Kidney capillary endothelial cell (primary cell): ENCODE results near the gene PDE11A.
"Not testable (repeated sequence)": the region's sequence is repeated elsewhere in the genome, so short reads cannot be mapped to it uniquely, and the experiment has no call there.

Source experiments
- DNase-seq: peaks from one replicate; pipeline ENCODE4 v3.0.0-alpha.2; 2018; ENCODE audit warnings: low spot score

PDE11A gene

DNA sequence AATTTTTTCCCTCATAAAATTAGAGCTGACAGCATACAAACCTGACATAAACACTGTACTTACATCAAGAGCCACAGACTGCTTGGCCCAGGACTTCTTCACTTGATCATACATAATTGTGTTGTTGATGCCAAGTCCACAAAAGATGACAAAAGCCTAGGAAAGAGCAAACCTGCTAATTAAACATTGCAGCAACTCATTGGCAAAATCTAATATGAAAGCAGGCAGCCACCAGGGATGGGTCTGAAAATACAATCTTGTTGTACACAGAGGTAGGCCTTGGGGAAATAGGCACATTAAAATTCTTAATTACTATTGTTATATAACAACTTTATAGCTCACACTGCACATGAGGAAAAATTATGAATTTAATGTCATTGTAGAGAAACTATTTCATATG is 255.8 kb downstream of the PDE11A start:
- no peak for DNase-seq

- DNase-seq: no peak
Observed at GRCh38 chr2:177812713-177813396, 259.7 kb downstream of the PDE11A start.

GRCh38 chr2:177810906-177811305 is 261.7 kb downstream of the PDE11A start:
- DNase-seq: no peak

- DNase-seq: no peak
Observed at GRCh38 chr2:177808984-177809809, 263.4 kb downstream of the PDE11A start.

DNA sequence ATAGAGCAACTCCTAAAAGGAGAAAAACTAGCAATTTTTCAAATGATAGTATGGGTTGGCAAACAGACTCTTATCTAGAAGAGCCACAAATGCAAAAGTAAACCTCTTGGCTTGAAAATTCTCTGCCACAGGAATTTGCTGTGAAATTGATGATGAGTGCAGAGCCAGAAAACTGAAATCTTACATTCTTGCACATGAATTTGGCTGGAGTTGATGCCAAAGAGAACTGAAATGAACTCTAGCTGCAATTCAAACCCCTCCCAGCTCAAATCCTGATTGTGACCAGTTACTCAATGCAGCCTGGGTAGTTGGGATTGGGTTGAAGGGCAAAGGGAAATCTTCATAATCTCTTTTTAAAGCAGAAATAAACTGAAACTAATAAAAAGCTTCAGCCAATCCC is 266.6 kb downstream of the PDE11A start:
- no peak for DNase-seq

DNA sequence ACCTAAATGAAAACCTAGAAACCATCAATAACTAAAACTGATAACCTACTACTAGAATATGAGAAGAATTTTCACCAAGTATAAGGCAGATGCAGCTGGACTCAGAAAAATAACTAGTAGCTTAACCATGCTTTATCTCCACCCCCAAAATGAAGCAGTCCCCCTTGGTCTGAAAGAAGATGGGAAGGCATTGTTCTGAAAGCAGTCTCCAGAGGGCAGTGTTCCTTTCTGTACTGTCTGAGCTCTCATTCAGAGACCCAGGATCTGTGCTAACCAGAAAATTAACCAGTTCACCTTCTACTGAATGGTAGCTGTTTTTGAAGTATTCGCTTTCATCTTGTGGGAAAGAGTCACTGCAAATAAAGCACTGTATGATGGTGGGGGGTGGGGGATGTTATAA is 273.0 kb downstream of the PDE11A start:
- DNase-seq: no peak

GRCh38 chr2:177797808-177798207 is 274.8 kb downstream of the PDE11A start:
- DNase-seq: no peak

- no peak for DNase-seq
Observed at GRCh38 chr2:177796654-177797415, 275.7 kb downstream of the PDE11A start.

DNA sequence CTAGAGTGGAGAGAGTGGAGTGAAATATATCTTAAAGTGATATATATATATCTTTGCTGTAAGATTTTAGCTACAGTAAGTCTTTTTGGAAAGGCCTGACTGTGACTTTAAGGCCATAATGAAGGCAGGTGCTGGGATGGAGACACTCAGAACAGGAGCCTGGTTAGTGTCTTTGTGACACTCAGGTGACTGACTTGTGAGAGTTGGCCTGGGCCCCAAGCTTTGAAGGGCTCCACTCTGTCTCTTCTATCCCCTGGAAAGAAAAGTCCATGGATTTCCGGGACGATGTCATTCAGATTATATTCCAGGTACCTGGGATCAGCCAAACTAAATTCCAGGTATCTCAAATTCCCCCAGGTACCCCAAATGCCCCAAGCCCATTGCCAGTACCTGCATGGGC is 276.6 kb downstream of the PDE11A start:
- no peak for DNase-seq

DNA sequence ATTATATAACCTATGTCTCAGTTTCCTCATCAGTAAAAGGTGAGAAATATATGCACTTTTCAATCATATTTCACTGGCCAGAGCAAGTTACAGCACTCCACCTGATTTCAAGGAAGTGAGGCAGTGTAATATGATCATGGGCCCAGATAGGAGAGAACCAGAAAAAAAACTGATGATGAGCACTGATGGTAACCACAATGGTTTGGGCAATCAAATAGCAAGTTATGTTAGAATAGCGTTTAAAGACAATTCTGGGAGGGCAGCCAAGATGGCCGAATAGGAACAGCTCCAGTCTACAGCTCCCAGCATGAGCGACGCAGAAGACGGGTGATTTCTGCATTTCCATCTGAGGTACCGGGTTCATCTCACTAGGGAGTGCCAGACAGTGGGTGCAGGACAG is 287.4 kb downstream of the PDE11A start:
- not testable (repeated sequence) for DNase-seq

DNA sequence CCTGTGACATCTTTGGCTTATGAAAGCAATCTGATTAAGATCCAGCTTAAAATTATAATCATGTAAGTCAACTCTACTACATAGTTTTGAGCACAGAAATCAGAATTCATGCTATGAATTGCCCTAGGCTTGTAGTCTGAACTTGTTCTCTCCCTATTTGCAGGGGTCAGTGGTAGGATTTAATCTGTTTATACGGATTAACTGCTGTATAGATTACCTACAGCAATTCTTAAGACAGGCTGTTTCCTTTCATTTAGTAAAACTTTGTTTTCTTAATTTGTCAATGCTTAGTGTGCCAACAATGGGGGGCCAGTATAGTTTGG is 287.9 kb downstream of the PDE11A start:
- no peak for DNase-seq

DNA sequence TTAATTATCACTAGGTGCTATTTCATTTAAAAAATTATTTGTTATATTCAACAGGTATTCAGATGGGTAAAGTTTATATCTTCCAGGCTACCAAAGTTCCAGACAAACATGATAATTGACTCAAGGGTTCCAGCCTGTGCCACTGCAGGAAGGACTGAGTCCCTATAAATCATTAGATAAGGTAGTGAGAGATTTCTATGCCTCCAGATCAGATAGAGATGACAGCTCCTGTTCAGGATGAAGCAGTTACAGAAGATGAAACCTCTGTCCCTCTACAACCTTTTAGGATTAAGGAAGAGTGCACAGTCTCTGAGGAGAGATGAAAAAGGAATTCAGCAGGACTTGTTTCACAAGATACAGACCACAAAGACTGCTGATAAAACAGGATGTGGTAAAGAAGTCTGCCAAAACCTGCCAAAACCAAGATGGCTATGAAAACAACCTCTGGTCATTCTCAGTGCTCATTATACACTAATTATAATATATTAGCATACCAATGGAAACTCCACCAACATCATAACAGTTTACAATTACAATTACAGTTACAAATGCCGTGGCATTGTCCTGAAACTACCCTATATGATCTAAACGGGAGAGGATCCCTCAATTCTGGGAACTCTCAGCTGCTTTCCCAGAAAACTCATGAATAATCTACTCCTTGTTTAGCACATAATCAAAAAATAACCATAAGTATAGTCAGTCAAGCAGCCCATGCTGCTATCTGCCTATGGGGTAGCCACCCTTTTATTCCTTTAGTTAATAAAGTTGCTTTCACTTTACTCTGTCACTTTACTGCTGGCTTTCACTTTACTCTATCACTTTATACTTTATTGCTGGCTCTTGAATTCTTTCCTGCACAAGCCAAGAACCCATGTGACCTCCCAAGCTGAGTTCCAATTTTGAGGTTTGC is 288.5 kb downstream of the PDE11A start:
- DNase-seq: no peak

GRCh38 chr2:177783091-177783490 is 289.5 kb downstream of the PDE11A start:
- no peak for DNase-seq

GRCh38 chr2:177782613-177783012 is 290.0 kb downstream of the PDE11A start:
- DNase-seq: no peak

- no peak for DNase-seq
Observed at GRCh38 chr2:177778472-177778871, 294.1 kb downstream of the PDE11A start.

- DNase-seq: peak; percentile 47
Observed at GRCh38 chr2:177772529-177772928, 300.0 kb downstream of the PDE11A start.

GRCh38 chr2:177771191-177771590 is 301.4 kb downstream of the PDE11A start:
- no peak for DNase-seq

DNA sequence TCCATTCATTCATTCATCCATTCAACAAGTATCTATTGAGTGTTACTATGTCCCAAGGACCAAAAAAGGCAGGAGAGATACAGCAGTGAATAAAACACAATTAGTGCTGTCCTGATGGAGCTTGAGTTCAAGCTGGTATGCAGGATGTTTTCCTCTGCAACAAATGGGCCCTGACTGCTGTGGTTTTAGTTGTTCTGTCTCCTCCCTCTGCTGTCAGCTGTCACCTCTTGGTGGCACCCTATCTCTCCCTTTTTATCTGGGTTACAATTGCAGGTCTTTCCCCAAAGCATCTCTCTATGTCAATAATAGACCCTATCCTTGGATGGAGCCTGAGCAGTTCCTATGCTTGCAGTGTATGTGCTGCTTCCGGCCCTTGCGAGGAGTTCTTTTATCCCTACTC is 304.8 kb downstream of the PDE11A start:
- no peak for DNase-seq

DNA sequence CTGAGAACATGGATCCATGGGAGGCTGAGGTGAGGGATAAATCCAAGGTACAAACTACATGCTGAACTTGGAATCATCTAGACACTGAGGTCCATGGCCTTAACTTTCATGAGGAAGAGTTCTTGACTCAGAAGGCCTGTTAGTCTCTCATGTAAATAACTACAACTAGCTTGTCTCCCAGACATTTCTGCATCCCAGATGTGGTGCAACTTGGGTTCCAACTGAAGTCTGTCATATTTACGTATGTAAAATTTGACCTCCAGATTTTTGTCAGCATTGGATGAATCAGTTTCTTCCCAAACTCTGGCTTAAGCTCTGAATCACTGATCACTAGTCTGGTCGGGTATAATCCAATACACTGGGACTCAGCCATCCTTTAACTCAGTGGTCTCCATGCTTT is 306.9 kb downstream of the PDE11A start:
- no peak for DNase-seq

DNA sequence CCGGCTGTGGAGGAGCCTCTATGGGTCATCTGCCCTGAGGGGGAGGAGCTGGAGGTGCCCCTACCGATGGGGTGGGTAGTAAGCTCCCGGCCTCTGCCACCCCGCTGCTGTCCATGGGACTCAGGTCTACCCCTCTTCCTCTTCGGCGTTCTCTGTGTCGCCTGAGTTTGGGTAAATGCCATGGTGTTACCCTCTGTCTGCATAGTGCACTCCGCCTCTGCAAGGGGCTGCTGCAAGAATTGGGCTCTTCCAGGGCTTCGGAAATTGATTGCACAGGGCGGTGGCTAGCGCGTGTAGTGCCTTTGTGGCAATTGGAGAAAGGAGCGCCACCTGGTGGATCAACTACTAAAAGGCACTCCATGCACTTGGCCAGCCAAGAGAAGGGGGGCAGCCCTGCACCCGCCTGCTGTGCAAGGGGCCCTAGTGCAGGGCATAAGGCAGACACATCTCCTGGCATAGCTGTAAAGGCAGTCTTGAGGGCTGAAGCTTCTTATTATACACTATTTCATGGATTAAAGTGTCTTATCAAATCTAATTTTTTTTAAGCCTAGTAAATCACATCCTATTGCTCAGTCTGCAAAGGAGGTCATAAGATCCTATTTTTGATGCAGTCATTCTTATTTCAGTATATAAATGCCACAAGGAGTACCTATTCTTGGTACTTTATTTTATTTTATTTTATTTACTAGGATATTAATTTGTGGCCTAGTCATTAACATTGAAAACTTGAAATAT is 308.9 kb downstream of the PDE11A start:
- peak; percentile 60 for DNase-seq

DNA sequence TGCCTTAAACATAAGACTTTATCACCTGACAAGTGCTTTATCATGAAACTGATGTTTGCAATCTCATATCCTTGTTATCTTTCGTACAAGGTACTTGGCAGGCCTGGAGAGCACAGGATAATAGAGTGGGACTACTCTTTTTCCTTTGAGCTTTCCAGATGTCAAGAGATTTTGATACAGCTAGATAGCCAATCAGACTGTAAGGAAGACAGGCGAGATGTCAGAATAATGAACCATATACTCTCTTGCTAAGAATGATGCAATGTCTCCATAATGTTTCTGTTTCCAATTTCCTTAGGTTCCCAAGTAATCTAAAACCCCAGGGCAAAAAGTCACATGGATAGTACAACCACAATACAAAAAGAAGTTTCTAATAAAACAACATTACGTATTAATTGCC is 313.1 kb downstream of the PDE11A start:
- DNase-seq: no peak
